ENCODE data around the gene ACHE.
"Not testable (repeated sequence)": the region's sequence is repeated elsewhere in the genome, so short reads cannot be mapped to it uniquely, and the experiment has no call there.

Gene ACHE

DNA sequence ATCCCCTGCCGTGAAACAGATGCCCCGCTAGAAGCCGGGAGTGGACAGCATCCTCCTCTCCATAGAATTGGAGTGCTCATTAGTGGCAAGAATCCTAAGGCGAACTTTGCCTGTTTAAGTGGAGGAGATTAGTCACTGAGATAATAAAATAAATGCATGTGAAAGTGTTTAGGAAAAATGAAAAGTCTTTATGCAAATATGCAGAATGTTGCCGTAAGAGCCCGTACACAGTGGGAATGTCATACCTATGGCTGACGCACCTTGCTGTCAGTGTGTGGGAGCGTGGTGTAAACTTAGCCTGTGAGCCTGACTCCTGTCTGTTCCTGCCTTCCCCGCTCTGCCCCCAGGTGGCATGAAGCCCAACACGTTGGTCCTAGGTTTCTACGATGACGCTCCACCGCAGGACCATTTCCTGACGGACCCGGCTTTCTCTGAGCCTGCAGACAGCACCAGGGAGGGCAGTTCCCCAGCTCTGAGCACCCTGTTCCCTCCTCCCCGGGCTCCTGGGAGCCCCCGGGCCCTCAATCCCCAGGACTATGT is 30.2 kb downstream of the ACHE start:
- no peak for DNase-seq (ENCODE audit: low read depth in 1 of 2, low spot score in 1 of 2)

DNA sequence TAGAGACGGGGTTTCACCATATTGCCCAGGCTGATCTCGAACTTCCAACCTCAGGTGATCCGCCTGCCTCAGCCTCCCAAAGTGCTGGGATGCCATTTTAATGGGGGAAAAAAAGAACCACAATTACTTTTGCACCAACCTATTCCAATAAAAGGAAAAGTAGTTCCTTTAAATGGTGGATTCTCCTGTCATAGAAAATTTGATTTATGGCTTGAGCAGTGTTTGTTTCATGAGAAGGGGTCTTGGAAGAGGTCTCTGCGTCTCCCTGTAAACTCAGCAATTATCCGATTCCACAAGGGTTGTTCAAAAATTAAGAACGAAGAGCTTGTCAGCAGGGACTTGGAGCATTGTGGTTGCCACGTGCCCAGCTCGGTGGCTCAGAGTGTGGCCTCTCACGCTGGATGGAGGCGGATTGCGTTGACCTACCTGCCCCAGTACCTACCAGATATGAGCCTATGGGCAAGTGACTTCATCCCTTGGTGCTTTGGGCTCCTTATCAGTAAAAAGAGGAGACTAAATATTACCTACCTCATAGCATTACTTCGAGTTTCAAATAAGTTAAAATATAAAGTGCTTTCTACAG is 31.3 kb downstream of the ACHE start:
- DNase-seq (ENCODE audit: low read depth in 1 of 2, low spot score in 1 of 2): no peak

DNA sequence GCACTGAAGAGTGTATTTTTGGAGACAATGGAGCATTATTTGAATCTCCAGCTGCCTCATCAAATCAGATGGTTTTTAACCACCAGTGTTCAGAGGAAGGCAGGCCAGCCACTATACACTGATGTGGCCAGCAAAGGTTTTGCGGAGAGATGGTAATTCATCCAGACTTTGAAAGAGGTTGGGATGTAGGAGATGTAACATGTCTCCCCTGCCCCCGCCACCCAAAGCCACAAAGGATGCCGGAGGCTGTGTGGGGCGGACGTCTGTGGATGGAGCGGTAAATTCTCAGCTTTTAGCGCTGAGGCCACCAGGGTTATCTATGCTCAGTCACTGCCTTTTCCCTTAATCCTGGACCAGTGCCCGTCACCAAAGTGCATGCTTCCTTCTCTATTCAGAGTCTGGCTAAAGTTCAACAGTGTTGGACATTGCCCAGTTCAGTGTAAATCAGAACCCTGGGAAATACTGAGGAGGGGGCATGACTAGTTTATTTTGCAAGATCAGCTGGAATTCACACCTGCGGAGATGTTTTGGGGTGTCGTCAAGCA is 32.2 kb downstream of the ACHE start:
- DNase-seq (ENCODE audit: low read depth in 1 of 2, low spot score in 1 of 2): no peak

DNA sequence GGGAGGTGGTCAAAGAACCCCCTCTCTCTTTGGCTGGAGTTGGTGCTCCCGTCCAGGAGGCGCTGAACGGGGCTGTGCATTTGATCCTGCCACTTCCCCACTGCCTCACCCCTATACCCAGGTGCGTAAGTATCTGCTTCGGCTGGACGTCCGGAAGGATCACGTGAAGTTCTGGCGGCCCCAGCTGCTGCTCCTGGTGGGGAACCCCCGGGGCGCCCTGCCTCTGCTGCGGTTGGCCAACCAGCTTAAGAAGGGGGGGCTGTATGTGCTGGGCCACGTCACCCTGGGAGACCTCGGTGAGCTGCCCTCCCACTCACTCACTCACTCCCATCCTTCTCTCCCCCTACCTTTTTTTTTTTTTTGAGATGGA is 34.1 kb downstream of the ACHE start:
- no peak for DNase-seq (ENCODE audit: low read depth in 1 of 2, low spot score in 1 of 2)

DNA sequence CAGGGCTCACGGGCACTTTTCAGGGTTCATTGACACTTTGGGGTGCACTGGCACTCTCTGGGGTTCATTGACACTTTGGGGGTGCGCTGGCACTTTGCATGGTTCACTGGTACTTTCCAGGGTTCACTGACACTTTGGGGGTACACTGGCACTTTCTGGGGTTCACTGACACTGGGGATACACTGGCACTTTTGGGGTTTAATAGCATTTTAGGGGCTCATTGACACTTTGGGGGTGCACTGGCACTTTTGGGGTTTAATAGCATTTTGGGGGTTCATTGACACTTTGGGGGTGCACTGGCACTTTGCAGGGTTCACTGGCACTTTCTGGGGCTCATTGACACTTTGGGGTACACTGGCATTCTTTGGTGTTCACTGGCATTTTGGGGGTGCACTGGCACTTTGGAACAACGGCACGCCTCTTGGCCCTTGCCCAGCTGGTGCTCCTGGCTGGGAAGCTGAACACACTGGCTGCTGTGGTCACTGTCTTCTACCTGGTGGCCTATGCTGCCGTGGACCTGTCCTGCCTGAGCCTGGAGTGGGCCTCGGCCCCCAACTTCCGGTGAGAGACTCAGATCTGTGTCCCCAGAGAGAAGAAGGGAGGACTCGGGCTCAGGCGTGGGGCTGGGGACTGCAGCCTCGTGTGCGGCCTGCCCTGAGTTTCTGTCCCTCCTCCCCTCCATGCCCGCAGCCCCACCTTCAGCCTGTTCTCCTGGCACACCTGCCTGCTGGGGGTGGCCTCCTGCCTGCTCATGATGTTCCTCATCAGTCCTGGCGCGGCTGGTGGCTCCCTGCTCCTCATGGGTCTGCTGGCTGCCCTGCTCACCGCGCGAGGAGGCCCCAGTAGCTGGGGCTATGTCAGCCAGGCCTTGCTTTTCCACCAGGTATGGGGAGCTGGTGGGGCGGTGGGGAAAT is 34.7 kb downstream of the ACHE start:
- no peak for DNase-seq (ENCODE audit: low read depth in 1 of 2, low spot score in 1 of 2)

DNA sequence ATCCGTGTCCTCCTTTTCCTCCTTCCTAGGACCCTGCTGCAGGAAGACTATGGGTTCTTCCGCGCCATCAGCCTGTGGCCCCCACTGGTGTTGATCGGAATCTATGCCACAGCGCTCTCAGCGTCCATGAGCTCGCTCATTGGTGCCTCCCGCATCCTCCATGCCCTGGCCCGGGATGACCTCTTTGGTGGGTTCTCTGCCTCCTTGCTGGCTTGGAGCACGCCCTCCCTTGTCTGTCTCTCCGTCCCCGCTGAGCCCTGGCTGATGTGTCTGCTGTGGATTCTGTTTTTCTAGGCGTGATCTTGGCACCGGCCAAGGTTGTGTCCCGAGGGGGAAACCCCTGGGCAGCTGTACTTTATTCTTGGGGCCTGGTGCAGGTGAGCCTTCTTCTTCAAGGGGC is 35.8 kb downstream of the ACHE start:
- no peak for DNase-seq (ENCODE audit: low read depth in 1 of 2, low spot score in 1 of 2)

DNA sequence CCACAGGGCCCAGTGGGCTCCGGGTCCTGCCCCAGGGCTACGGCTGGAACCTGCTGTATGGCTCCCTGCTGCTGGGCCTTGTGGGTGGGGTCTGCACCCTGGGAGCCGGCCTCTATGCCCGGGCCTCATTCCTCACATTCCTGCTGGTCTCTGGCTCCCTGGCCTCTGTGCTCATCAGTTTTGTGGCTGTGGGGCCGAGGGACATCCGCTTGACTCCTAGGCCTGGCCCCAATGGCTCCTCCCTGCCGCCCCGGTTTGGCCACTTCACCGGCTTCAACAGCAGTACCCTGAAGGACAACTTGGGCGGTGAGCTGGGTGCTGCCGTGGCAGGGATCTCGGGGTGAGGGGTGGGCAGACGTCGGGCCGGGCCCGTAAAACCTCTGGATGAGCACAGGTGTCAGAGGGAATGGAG is 38.8 kb downstream of the ACHE start:
- DNase-seq (ENCODE audit: low read depth in 1 of 2, low spot score in 1 of 2): no peak

DNA sequence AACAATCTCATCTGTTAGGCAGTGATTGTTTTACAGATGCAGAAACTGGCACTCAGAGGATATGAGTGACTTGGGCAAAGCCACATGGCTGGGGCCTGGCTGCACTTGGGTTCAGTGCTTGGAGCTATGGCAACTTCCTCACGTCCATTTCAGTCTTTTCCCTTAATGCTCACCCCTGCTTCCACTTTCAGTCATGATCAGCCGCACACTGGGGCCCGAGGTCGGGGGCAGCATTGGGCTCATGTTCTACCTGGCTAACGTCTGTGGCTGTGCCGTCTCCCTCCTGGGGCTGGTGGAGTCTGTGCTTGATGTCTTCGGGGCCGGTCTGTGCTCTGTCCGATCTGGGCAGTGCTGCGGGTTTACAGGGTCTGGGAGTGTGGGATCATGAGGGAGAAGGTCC is 40.2 kb downstream of the ACHE start:
- DNase-seq (ENCODE audit: low read depth in 1 of 2, low spot score in 1 of 2): no peak

DNA sequence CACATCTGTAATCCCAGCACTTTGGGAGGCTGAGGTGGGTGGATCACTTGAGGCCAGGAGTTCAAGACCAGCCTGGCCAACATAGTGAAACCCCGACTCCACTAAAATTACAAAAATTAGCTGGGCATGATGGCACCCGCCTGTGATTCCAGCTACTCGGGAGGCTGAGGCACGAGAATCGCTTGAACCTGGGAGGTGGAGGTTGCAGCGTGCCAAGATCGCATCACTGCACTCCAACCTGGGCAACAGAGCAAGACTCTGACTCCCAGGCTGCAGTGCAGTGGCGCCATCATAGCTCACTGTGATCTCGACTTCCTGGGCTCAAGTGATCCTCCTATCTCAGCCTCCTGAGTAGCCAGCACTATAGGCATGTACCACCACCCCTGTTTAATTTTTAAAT is 40.8 kb downstream of the ACHE start:
- not testable (repeated sequence) for DNase-seq (ENCODE audit: low read depth in 1 of 2, low spot score in 1 of 2)

DNA sequence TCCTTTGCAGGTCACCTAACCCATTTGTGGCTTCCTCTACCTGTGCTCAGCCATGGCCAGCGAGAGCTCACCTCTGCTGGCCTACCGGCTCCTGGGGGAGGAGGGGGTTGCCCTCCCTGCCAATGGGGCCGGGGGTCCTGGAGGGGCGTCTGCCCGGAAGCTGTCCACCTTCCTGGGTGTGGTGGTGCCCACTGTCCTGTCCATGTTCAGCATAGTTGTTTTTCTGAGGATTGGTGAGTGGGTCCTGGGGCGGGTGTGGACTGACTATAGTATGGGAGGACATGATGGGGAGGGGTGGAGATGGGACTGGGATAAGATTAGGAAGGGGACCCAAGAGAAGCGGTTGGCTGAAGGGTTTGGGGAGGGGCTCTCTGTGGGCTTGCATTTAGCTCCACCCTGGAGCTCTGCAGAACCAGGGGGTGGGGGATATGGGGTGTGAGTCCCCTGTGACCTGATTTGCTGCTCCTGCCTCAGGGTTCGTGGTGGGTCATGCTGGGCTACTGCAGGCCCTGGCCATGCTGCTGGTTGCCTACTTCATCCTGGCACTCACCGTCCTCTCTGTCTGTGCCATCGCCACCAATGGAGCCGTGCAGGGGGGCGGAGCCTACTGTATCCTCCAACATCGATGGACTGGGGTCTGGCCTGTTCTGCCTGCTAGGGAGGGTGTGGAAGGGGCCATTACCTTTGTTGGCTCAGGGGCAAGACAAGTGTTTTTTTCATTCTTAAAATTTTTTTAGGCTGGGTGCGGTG is 41.4 kb downstream of the ACHE start:
- DNase-seq (ENCODE audit: low read depth in 1 of 2, low spot score in 1 of 2): no peak

DNA sequence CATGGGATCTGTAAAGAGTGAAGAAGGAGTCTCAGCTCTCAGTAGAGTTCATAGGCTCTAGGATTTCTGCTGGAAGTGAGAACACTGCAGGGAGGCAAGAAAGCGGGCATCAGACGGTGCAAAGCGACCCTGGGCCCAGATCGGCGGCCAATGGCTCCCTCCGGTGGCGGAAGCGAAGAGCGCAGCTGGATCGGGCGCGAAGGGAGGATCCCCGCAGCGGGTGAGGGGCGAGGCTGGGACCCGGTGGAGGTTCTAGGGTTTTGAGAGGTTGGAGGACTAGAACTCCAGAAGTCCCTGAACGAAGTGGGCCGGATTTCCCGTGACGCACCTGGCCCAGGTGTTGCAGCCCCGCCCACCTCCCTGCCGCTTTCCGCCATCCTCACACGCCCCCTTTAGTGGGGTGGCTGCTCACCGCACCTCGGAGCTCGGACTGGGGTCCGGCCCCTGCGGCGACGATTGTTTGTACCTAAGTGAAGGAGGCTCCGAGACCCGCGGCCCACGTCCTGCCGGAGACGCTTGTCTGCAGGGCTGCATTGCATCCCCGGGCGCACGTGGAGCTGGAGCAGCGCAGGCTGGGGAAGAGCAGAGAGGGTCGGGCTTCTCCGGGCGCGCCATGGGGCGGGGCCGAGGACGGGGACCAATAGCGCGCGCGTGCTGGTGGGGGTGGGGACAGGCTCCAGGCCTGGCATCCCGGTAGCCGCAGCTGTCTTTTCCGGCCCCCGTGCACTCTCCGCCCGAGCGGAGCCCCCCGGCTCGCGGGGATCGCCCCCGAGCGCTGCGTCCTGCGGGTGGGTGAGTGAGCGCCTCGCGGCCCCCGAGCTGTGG is 43.4 kb downstream of the ACHE start, which contains the start of gene SLC12A9:
TSS of gene SLC12A9 (plus strand) at position 666 of the 825 bp plus-strand sequence. CDS start 1,485 bp downstream, outside the sequence.
- peak; percentile 67 to 73 for DNase-seq (ENCODE audit: low read depth in 1 of 2, low spot score in 1 of 2)

DNA sequence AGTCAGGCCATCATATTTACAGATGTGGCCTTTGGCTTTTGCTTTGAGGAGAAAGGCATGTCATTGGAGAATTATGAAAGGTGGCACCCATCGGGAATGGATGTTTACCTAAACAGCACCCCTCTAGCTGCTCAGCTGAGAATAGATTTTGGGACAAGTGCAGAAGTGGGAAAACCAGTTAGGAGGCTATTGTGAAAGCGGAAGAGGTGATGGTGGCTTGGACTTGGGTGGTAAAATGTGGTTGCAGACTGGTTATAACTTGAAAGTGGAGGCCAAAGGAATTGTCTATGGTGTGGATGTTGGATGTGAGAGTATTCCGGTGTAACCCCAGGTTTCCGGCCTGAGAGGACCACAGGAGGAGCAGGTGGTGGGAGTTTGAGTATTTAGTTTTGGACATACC is 48.3 kb downstream of the ACHE start:
- no peak for DNase-seq (ENCODE audit: low read depth in 1 of 2, low spot score in 1 of 2)

DNA sequence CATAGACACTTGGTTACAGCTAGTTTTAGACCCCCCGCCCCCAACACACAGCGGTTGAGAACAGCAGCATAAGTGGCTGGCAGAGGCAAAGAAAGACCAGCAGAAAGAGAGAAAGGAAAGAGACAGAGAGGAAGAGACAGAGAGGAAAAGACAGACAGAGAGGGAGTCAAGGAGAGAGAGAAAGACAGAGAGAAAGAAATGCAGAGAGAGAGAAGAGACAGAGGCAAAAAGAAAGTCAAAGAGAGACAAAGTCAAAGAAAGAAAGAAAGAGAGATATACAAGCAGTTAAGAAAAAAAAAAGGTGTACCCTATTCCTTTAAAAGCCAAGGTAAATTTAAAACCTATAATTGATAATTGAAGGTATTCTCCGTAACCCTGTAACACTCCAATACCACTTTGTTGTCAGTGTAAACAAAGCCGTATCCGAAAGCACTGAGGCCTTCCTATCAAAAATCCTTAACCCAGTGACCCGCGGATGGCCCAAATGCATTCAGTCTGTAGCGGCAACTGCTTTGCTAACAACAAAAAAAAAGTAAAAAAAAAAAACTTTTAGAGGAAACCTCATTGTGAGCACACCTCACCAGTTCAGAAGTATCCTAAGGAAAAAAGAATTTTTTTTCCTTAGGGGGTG is 55.1 kb downstream of the ACHE start:
- no peak for DNase-seq (ENCODE audit: low read depth in 1 of 2, low spot score in 1 of 2)

Data from activated T-helper 1 cell treated with anti-CD3 and anti-CD28 coated beads, Interleukin-2, amount 50 U/mL, for 16 hours (primary cell).